HG02759 (cell line): ENCODE data around the gene SPAG17.

Experiments
- ATAC-seq: cut with Tn5 transposase; IDR thresholded peaks from one replicate; pipeline ENCODE4 v1.9.1; 2021; ENCODE audit warnings: mild to moderate bottlenecking, moderate library complexity; ENCODE audit not compliant: unreplicated experiment

SPAG17 gene

DNA sequence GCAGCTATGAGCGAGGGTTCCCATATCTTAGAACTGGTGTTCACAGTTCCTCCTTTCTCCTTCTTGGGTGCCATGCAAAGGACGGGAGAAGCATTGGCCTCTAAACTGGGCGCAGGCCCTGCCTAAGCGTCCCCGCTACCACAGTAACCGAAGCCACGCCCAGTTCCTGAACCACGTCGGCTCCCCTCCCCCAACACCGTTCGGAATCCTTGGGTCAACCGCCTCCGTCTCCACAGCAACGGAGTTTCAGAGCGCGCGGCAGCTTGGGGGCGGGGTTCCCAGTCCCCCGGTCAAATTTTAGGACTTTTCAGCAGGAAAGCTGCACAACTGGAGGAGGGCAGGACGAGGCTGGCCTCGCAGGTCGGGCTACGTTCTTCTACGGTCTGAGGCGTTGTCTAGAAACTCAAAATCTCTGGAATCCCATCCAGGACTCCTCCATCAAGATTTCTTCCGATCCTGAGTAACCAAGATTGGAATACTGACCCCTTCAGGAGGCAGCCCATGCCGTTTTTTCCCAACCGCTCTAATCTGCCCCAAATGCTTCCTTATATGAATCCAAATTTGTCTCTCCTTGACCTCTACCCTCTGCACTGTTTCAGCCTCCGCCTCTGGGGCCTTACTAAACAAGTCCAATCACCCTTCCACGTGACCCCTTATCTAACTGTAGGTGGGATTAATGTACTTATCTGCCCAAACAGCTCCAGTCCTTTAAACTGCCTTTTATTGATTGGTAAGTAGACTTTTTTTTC, at the start of gene SPAG17:
SPAG17 (minus strand) TSS at position 145 of the 749 bp plus-strand sequence; CDS start at position 74, 71 bp downstream.
- no peak for ATAC-seq

DNA sequence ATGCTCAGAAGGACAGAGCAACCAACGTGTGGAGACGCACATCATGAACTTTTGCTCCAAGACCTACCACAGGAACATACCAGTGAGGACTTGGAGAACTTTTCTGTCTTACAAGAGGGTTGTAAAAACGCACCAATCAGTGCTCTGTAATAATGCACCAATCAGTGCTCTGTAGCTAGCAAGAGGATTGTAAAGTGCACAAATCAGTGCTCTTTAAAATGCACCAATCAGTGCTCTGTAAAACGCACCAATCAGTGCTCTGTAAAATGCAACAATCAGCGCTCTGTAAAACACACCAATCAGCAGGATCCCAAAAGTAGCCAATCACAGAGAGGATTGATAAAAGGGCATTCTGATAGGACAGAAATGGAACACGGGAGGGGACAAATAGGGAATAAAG, 40.4 kb upstream of the SPAG17 start:
- no peak for ATAC-seq

DNA sequence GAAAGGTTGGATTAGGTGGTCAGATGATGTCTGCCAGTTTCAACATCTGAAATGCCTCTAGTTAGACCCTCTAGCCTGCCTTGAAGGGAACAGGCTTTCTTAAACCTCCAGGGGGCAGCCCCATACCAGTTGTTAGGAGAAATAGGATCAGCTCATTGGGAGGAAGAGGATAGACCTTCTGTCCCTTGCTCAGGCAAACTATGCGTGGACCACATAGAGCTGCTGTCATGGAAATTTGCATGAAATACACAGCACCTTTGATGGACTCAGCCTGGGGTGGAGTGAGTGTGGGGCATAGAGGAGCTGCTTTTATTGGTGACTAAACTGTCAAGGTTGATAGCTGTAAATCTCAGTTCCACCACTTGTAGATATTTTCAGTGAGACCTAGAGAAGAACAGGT, 38.4 kb upstream of the SPAG17 start:
- ATAC-seq, result no peak

DNA sequence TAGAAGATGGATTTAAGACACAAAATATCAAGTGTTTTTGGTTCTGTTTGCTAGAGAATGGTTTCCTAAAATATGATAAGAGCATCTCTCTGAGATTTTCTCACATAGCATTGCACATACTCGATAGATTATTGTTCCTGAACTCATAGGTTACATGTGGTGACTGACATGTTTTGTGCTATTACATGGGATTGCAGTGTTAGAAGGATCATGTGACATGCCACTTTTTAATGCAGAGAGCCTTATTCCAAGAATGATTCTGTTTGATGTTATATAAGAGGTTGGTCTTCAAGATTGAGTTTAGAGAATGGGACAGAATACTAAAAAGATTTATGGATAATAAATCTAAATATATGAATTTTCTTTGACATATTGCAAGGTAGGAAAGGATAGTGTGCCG, 34.4 kb upstream of the SPAG17 start:
- no peak for ATAC-seq

DNA sequence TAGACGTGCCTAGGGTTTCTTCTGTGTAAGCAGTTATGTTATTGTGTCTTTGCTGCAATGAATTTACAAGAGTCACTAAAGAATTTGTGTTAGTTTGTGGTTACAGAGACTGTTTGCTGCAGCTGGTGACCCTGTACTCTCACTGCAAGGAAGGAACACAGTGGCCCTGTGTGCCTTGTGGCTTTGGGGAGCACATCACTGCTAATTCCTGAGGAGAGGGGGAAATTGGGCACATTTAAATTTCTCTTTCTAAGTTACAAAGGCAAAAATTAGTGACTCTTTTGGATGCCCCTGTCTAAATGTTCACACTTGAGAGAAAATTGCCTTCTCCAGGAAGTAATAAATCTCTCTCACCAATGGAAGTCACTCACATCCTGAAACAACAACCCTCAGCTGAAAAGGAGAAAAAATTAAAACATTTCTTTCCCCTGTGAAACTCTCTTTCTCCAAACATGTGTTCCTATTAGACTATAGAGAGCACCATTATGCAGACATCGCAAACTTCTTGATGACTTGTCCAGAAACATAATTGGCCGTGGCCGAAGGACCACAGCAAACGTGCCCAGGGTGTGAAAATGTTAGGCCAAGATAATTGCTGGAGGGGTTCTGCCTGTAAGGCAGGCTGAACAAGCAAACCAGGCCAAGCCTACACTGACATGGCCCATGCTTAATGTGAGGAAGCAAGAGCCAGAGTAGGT, 32.3 kb upstream of the SPAG17 start:
- ATAC-seq, result no peak

DNA sequence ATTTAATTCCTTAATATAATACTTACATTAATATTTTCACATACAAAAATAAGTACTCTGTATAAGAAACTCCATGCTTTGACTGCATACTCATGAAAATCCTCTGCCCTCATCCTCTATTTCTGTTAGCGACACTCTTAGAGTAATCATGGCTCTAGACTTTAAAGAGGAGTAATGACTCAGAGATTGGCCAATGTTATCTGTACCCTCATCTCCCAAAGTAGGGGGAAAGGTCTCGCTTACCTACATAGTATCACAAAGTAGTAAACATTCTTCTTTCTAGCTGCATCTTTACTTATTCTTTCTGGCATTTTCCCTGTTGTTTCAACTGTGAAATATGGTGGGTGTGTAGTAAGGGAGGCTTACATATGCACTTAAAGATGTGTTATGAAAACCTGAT, 29.8 kb upstream of the SPAG17 start:
- ATAC-seq, result no peak

DNA sequence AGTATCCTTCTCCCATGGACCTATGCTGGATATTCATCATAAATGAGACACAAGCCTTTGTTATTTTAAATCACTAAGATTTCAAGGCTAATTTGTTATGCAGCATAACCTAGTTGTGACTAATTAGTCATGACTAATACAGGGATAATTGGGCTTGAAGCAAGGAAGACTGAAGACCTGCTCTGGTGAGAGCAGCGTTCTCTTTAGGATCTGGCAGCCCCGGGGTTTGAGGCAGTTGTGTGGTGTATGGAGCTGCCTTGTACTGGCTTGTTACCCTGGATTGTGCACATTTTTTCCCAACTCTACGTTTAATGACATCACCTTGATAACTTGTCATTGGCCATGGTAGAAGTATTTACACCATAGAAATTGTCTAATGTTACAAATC, 25.7 kb upstream of the SPAG17 start:
- ATAC-seq, result no peak

DNA sequence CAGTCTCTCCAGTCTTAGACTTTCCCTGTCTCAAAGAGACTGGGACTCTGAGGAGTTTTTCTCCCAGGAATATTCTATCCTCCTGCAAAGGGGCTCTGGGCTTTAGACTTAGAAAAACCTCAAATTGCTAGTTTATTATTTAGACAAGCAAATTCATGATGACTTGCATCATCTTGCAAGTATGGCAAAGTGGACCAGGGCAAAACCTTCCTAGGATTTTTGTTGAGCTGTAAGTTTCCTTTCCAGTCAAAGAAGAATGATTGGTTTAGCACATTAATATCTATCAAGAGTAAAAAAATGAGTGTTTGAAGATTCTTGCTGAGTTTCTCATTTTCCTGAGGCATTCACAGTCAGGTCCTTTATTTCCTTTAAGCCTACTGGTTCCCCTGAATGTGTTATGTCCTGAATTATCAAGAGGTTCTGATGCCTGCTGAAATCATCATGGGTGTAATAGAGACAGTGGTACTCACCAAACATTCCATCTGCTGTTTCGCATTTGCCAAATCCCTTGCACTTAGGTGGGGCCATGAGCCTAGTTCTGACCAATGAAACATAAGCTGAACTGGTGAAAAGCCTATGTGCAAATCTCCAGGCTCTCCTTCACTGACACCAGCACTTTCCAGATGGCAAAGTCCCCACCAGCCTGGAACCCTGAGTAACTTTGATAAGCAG, 25.2 kb upstream of the SPAG17 start:
- no peak for ATAC-seq

DNA sequence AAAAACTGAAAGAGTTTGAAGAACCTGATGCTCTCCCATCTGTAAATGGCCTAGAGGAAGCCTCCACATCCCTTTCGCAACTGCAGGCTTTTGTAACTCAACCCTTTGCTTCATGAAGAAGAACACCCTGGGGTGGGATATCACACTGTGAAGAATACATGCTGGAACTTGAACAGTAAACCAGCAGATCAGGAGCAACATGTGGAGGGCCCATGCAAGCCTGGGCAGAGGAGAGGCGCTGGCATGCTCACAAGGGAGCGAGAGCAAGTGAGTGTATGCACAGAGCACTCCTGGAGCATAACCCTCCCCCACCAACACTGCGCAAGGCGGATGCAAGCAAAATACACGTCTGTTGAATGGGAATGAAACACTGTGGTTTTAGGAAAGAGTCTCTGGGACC, 24.6 kb upstream of the SPAG17 start:
- ATAC-seq, result no peak

DNA sequence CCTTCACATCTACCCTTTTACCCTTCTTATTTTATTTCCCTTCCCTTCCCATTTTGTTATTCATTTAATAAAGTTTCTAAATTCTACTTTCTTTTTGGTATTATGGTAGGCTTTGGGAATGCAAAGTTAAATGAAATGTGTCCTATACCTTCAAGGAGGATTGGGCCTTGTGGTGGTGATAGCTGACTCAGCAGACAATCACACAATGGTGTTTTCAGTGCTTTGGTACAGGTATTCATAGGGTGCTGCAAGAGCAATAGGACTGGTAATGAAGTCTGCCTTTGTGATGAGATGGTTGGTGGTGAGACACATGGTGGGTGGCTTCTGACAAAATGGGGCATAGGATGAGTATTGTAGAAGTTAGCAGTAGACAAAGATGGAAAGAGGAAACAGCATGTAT, 21.9 kb upstream of the SPAG17 start:
- ATAC-seq, result no peak

DNA sequence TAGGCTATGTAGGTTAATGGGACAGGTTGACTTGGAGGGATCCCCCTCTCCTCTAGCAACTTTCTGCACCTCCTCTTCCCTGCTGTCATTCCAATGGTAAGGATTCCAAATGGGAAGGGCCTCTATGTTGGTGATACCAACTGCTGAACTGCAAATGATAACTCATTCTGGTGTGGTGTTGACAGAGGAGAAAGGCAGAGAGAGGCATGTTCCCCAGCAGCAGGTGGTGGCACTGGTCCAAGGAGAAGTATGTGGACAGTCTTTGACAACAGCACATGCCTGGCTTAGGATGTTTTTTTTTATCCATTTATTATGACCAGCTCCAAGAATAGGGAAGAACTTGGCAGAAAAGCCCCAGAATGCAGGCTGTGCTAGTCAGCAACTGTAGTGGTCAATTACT, 19.6 kb upstream of the SPAG17 start:
- ATAC-seq, result no peak

DNA sequence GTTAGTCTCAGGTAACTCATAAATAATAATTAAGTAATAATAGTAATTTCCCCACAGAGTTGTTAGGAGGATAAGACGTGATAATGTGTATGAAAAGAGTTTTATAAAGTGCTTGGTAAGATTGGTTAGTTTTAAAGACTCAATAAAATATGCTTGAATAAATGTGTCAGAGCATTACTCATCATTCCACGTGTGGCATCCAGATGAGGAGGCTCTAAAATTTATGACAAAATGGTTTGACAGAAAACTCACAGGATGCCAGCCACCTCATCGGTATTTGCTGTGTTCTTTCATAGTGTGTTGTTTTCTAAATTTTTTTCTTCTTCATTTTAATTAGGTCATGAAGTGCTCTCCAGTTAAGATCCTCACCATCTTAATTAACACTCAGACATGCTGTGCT, 19.1 kb upstream of the SPAG17 start:
- ATAC-seq, result no peak

DNA sequence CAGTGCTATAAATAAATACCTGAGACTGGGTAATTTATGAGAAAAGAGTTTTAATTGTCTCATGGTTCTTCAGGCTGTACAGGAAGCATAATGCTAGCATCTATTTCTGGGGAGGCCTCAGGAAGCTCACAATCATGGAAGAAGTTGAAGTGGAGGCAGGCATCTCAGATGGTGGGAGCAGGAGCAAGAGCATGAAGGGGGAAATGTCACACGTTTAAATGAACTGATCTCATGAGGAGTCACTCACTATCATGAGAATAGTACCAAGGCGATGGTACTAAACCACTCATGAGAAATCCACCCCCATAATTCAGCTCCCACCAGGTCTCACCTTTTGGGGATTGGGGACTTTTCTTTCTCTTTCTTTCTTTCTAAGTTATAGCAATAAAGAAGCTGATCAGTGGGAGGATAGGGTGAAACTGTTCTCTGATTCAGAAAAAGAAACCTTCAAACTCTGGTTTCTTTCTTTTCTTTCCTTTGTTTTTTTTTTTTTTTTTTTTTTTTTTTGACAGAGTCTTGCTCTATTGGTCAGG, 17.1 kb upstream of the SPAG17 start:
- ATAC-seq, result no peak

DNA sequence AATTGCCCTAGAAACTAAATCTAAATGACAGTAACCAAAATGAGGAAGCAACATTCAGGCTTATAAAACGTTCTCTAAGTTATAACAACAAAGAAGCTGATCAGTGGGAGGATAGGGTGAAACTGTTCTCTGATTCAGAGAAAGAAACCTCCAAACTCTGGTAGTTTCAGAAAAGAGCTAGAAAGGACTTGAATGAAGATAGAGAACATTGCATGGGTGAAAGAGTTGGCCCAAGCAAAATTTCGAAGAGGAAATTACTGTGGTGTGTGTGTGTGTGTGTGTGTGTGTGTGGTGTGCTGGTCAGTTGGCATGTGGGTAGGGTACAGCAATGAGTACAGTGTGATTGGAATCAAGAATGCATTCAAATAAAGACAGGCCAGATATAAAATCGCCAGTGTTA, 16.5 kb upstream of the SPAG17 start:
- no peak for ATAC-seq

DNA sequence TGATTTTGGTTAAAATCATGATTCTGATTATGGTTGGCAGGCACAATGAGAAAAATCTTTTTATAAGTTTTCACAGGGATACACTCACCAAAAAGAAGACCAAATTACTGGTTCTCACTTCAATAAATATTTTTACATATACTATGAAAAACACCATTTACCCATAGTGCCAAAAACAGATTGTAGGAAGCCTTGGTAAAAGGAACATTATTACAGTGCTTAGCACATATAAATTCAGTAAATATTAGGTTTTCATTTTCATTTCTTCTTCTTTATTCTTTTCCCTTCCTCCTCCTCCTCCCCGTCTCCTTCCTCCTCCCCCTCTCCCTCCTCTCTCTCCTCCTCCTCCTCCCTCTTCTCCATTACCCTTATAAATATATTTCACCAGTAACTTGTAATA, 15.8 kb upstream of the SPAG17 start:
- ATAC-seq, result no peak

DNA sequence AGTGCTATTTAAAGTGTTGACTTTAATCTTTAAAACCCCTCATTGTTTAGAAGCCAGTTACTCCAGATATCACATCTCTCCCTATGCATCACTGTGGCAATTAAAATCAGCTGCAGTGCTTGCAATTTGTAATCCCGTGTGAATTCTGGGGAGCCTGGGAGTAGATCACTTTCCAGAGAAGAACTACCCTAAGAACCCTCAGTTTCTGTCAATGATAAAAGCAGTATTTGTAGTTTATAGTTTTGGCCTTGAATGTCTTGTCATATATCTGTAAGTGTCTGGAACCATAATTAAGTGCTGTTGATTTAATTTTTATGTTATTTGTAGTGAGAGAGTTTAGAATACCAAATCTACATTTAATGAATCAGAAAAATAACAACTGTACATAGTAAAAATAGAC, 5.5 kb upstream of the SPAG17 start:
- ATAC-seq, result no peak

DNA sequence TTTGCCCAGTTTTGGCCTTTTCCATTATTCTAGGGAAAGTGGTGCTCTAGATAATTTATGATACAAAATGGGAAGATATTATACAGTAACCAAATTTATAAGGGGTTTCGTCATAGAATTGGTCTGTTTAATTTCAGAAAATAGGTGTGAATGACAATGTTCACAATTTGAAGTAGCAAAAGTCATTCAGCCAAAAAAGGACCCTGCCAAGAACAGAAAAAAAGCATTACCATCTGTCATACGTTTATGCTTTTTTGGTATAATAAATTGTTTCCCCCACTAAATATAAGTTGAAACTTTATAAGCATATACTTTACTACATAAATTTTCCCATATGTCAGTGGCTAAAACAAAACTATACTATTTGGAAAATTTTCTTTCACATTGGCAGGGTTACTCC, 4.5 kb upstream of the SPAG17 start:
- ATAC-seq, result no peak

DNA sequence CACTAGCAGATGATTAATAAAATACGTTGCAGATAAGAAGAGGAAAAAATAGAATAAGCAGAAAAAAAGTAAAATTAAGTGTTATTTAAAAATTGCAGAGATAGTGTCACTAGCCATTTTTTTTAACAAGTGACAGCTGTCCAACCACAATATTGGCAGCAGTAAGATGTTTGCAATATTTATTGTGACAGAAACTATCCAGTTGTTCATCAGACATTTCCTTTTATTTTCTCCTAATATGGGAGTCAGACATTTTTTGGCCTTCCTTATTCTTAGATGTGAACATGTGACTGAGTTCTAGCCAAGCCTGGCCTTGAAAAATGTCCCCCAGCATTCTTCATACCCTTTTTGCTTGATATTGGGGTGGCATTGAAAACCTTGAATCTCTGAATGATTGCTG, 3.4 kb upstream of the SPAG17 start:
- ATAC-seq, result no peak

DNA sequence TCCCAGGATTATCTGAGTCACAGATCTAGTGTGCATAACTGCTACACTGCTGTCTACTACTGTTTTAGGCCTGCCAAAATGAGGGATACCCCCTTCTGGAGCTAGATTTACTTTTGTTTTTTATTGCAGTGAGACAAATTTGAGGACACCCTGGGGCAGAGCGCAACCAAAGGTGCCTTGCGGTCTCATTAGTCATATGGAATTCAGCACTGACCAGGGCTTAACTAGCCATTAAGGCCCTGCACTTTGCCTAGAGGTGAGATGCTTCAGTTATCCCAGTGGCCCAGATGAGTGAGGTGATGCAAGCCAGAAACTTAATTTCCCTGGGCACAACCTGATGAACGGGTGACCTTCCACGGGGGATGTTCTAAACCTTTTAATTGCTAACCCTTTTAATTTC, 998 bp upstream of the SPAG17 start:
- no peak for ATAC-seq

DNA sequence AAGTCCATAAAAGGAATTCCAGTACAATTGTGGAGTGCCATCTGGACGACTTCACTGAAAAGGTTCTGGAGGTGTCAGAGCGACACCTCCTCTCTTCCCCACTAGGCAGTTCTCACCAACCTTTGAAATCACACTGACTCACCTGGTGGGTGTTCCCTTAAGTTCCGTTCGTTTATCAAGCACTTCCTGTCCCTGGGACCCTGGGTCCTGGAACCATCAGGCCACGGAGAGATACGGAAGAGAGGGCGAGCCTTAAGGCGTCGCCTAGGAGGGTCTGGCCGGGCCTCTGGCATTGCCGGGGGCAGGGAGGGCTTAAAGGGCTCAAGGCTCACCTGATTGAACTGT, 317 bp downstream of the SPAG17 start:
- no peak for ATAC-seq

DNA sequence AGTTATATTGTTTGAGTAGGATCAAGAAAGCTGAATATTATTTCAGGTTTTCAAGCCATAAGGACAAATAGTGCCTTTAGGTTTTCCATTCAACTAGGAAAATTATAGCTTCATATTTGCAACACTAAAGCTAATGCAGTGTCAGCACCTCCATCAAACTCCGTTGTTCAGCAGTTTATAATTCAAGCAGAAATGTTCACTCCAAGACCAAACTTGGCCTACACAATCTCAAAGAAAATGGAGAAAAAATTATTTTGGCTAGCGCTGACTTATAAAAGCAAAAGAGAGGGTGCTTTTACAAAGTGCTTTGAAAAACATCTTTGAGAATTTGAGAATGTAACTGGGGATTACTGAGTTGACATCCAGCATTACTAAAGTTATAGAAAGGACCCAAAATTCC, 1.4 kb downstream of the SPAG17 start:
- no peak for ATAC-seq

DNA sequence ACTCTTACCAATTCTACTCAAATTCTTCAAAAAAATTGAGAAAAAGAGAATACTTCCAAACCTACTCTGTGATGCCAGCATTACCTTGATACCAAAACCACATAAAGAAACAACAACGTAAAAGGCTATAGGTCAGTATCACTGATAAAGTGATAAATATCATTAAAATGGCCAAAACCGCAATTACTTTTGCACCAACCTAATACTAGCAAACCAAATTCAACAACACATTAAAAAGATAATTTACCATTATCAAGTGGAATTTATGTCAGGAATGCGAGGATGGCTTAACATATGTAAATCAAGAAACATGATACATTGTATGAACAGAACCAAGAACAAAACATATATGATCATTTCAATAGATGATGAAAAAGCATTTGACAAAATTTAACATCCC, 7.0 kb downstream of the SPAG17 start:
- ATAC-seq, result no peak
